Activated CD4-positive, alpha-beta T cell treated with anti-CD3 and anti-CD28 coated beads for 48 hours (primary cell): ENCODE data around the gene TRPV5.
"Not testable (repeated sequence)": the region's sequence is repeated elsewhere in the genome, so short reads cannot be mapped to it uniquely, and the experiment has no call there.

Source experiments
- DNase-seq: peaks from one replicate; pipeline ENCODE4 v3.0.0-alpha.2; 2020

TRPV5 gene

GRCh38 chr7:142933624-142934023, at the start of gene TRPV5:
Gene TRPV5 (minus strand): TSS chr7:142933746. CDS start chr7:142933459, 287 bp downstream.
- DNase-seq: no peak

- not testable (repeated sequence) for DNase-seq
Measured at GRCh38 chr7:142978402-142978801, 44.9 kb upstream of the TRPV5 start.

GRCh38 chr7:142974626-142975025, 41.1 kb upstream of the TRPV5 start:
- no peak for DNase-seq

GRCh38 chr7:142969183-142969582, 35.6 kb upstream of the TRPV5 start:
- no peak for DNase-seq

GRCh38 chr7:142968229-142968628, 34.7 kb upstream of the TRPV5 start:
- no peak for DNase-seq

GRCh38 chr7:142964502-142965246, 31.1 kb upstream of the TRPV5 start:
- no peak for DNase-seq

GRCh38 chr7:142963993-142964392, 30.4 kb upstream of the TRPV5 start:
- DNase-seq: no peak

- DNase-seq: no peak
Measured at GRCh38 chr7:142962991-142963390, 29.4 kb upstream of the TRPV5 start.

GRCh38 chr7:142961973-142962926, 28.7 kb upstream of the TRPV5 start, which contains the start of gene KEL:
Gene KEL (minus strand): TSS chr7:142962363. CDS start chr7:142962206, 157 bp downstream.
- no peak for DNase-seq

- no peak for DNase-seq
Measured at GRCh38 chr7:142961595-142961972, 28.0 kb upstream of the TRPV5 start.

- no peak for DNase-seq
Measured at GRCh38 chr7:142960955-142961512, 27.5 kb upstream of the TRPV5 start.

GRCh38 chr7:142959202-142959601, 25.7 kb upstream of the TRPV5 start:
- DNase-seq: no peak

GRCh38 chr7:142957723-142958122, 24.2 kb upstream of the TRPV5 start:
- no peak for DNase-seq

GRCh38 chr7:142956951-142957623, 23.5 kb upstream of the TRPV5 start:
- DNase-seq: no peak

GRCh38 chr7:142954680-142955268, 21.2 kb upstream of the TRPV5 start:
- no peak for DNase-seq

- DNase-seq: no peak
Measured at GRCh38 chr7:142950235-142950634, 16.7 kb upstream of the TRPV5 start.

GRCh38 chr7:142948603-142949002, 15.1 kb upstream of the TRPV5 start:
- DNase-seq: no peak

GRCh38 chr7:142945001-142945400, 11.5 kb upstream of the TRPV5 start:
- DNase-seq: no peak

GRCh38 chr7:142943706-142944268, 10.2 kb upstream of the TRPV5 start:
- no peak for DNase-seq

- DNase-seq: no peak
Measured at GRCh38 chr7:142942746-142943145, 9.2 kb upstream of the TRPV5 start.

GRCh38 chr7:142941541-142941940, 8.0 kb upstream of the TRPV5 start:
- no peak for DNase-seq

- DNase-seq: no peak
Measured at GRCh38 chr7:142940966-142941535, 7.5 kb upstream of the TRPV5 start.
